ENCODE data around the gene TFAP2C. TPM values are rescaled to one million over a fixed set of nuclear protein-coding genes. Genes with fewer than 3 reads are reported as not detected.

TFAP2C gene
- total and polyA plus RNA-seq, 9 of the 15 experiments (the other 6 are each of a cell fraction or from before 2014, with no cell fraction given), result 0.03 to 0.04 TPM; not detected in 7

DNA sequence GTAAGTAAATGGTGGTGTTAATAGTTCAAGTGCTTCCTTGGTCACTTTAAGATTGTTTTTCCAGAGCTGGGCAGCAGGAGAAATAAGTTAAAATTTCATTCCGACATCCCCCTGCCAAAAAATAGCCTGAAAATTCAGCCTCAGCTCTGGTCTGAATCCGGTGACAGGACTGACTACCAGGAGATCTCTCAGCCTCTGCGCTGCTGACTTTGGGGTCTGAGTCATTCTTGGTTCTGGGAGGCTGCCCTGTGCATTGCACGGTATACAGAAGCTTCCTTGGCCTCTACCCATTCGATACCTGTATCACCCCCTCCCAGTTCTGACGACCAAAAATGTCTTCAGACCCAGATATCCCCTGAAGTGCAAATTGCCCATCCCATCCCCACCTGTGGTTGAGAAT is 36.3 kb upstream of the TFAP2C start:
- no peak overlapping the region for H3K4me3 ChIP-seq
- intact Hi-C loops (cut with micrococcal nuclease), result no loop called here
- ChIA-PET POLR2A (interaction anchor here (0.8 kb wide), 1 partner anchor 14 kb away, joined by 3 read pairs; no protein-coding TSS in a partner anchor), CTCF (ENCODE audit: low intra/inter-chr PET ratio) (no interaction called here)
- H3K27me3 ChIP-seq (ENCODE audit: control insufficient read depth in 2 of 2, insufficient read depth in 2 of 2, low read length in 2 of 2), result peaks cover 8 to 21% of the 10 kb centered on the region in 2 experiments; a peak in 4 of 5 replicates
- H3K4me2 ChIP-seq (ENCODE audit: insufficient read depth, low read length), result no peak overlapping the region
- FAIRE-seq (no peak), ATAC-seq (no peak), DNase-seq (ENCODE audit: extremely low read depth in 1 of 4, low spot score in 3 of 4) (no peak)
- H3K4me1 ChIP-seq (replicated peaks in 1 of 2; ENCODE audit: control insufficient read depth in 2 of 2, insufficient read depth in 2 of 2, low read length in 2 of 2), result no peaks in the 10 kb centered on the region
- no TSS peak for BruUV-seq (replicated peaks)
- WGBS (ENCODE audit: insufficient coverage, low coverage, missing lambda C conversion rate), result 1% methylated on average over 6 of the region's 6 CpGs
- H2AFZ ChIP-seq (ENCODE audit: low read depth, low read length), result no peak overlapping the region
- H3K36me3 ChIP-seq (ENCODE audit: control insufficient read depth, insufficient read depth, low read length), result no peaks in the 10 kb centered on the region
- in situ Hi-C loops (cut with MboI), result loop anchor here (25.0 kb wide), 1 partner anchor 1931 kb away; no protein-coding TSS in a partner anchor
- H3K27ac ChIP-seq (ENCODE audit: extremely low read depth, low read depth, low read length), result no peak overlapping the region
- H4K20me1 ChIP-seq (replicated peaks; ENCODE audit: control insufficient read depth, insufficient read depth, low read length), result no peaks in the 10 kb centered on the region
- H3K79me2 ChIP-seq (ENCODE audit: control insufficient read depth, insufficient read depth, low read length), result no peaks in the 10 kb centered on the region
- TF ChIP-seq POLR2H (tag; IDR thresholded peaks at IDR 0.05; ENCODE audit: low read depth) (no peak), RBM22 (IDR thresholded peaks at IDR 0.05; ENCODE audit: low read depth, low read length, poor library complexity, severe bottlenecking) (no peak), XRCC5 (IDR thresholded peaks at IDR 0.05; ENCODE audit: low read depth, low read length) (no peak), TEAD2 (tag; IDR thresholded peaks at IDR 0.05) (no peak), STAT5B (CRISPR knock-in tag; IDR thresholded peaks at IDR 0.05) (no peak)
- TF ChIP-seq, protein P1, sequence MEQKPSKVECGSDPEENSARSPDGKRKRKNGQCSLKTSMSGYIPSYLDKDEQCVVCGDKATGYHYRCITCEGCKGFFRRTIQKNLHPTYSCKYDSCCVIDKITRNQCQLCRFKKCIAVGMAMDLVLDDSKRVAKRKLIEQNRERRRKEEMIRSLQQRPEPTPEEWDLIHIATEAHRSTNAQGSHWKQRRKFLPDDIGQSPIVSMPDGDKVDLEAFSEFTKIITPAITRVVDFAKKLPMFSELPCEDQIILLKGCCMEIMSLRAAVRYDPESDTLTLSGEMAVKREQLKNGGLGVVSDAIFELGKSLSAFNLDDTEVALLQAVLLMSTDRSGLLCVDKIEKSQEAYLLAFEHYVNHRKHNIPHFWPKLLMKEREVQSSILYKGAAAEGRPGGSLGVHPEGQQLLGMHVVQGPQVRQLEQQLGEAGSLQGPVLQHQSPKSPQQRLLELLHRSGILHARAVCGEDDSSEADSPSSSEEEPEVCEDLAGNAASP (IDR thresholded peaks at IDR 0.05), result no peak
- no peaks in the 10 kb centered on the region for H3K9me3 ChIP-seq (replicated peaks; ENCODE audit: control insufficient read depth, insufficient read depth, low read depth, low read length)
- H3K9ac ChIP-seq (ENCODE audit: insufficient read depth in 1 of 2, low read depth in 2 of 2, low read length in 2 of 2), result no peak overlapping the region
- H3K9me1 ChIP-seq (ENCODE audit: control insufficient read depth, insufficient read depth, low read length), result no peaks in the 10 kb centered on the region

Data from K562 (cell line).